ENCODE data around the gene ORC3.

- no peak for TF ChIP-seq CTCF (optimal IDR thresholded peaks at IDR 0.05 in 1 of 3, IDR thresholded peaks at IDR 0.05 in 1 of 3, conservative IDR thresholded peaks at IDR 0.05 in 1 of 3; ENCODE audit: extremely low read depth in 1 of 3, insufficient read depth in 2 of 3, low read length in 3 of 3)
- no peak for TF ChIP-seq EZH2 (IDR thresholded peaks at IDR 0.05; ENCODE audit: low read length)
Observed at GRCh38 chr6:87687296-87687695, 97.4 kb downstream of the ORC3 start.

Data from keratinocyte (primary cell).